GM18520 (cell line): ENCODE results near the gene ELOVL1.
"Not testable (repeated sequence)": the region's sequence is repeated elsewhere in the genome, so short reads cannot be mapped to it uniquely, and the experiment has no call there.

ENCODE experiments used
- ATAC-seq: cut with Tn5 transposase; IDR thresholded peaks from one replicate; pipeline ENCODE4 v1.9.1; 2021; ENCODE audit not compliant: unreplicated experiment

ELOVL1 gene

DNA sequence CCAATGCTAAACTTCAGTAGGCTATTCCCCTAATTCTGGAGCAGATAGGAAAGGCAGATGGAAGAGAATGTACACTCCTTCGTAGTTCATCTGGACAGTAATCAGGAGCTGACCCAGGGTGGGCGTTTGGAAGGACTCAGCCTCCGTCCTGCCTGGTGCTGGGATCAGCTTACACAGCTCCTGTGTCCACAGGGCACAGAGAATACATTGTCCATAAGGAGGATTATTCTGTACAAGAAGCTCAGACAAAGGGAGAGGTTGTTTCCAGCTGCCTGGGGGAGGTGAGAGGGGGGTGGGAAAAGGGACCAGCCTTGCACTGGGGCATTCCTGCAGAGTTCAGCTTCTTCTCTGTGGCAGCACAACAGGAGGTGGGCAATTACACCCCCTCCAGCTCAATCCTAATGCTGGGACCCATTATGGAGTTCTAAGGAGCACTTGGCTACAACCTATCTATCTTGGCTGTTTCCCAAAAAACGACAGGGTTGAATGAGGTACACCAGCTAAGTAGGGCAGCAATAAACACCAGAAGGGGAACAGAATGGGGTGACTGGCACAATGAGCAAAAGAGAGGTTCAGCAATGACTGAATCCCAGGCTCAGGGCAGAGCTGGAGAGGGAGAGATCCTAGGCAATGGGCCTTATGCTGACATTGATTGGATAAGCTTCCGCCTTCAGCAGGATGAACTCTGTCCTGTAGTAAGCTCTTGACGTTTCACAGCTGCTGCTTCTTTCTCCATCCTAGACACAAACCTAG, 14.4 kb upstream of the ELOVL1 start:
- no peak for ATAC-seq

GRCh38 chr1:43381612-43382011, 13.8 kb upstream of the ELOVL1 start:
- no peak for ATAC-seq

DNA sequence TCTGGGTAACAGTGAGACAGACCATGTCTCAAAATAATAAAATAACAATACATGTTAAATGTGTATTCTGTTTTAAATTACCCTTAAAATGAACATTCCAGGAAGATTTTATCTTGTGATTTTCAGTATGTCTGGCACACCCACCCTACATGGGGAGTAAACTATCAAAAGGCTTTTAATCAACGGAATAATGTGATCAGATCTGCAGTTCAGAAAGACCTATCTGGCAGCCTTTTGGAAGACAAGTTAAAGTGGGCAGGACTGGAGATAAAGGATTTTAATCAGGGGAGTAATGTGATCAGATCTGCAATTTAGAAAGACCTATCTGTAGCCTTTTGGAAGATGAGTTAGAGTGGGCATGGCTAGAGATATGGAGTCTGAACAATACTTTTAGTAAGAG, 11.7 kb upstream of the ELOVL1 start:
- ATAC-seq, result no peak

DNA sequence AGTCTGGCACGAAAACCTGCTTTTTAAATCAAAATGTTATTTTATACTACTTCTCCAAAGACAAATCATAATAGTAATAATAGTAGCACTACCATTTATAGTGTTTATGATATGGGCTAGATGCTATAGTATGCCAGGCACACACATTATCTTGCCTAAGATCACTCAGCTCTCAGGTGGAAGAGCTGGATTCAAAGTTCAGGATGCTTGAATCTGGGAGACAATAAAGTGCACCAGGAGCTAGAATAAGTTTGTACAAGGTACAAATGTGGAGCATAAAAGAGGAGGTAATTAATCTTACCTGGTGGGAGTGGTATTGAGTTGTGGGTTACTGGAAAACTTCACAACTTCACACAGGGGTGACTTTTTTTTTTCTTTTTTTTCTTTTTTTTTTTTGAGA, 10.0 kb upstream of the ELOVL1 start:
- no peak for ATAC-seq

DNA sequence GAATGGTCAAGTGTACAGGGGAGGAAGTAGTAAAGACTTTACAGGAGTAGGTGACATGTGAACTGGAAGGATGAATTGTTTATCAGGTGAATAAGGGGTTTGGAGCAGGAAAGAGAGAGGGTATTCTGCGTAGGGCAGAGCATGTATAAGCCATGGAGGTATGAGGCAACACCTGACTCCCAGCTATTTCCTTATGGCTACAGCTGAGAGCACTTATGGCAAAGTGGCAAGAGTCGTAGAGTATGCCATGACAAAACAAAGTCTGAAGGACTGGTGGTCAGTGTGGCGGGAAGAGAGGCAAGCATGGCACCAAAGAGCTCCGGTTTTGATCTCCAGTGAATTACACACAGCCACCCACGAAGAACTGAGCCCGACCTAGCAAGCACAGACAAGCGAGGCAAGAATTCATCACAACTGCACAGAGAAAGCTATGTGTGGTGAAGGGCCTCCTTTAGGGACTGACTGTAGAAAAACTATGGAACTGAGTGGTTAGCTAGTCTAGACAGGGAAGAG, 9.0 kb upstream of the ELOVL1 start:
- no peak for ATAC-seq

GRCh38 chr1:43373066-43373940, 5.5 kb upstream of the ELOVL1 start:
- no peak for ATAC-seq

DNA sequence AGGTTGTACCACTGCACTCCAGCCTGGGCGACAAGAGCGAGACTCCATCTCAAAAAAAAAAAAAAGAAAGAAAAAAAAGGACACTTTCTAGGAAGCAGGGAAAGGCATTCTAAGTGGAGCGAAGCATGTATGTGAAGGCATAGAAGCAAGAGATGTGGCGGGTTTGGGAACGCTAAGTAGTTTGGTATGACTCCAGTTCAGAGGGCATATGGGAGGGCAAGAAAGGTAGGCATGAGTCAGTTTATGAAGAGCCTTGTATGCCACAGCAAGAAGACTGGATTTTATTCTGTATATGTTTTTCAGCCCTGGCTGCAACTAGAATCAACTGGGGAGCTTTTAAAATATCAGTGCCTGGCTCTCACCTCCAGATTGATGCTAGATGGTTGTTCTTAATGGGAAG, 4.4 kb upstream of the ELOVL1 start:
- no peak for ATAC-seq

DNA sequence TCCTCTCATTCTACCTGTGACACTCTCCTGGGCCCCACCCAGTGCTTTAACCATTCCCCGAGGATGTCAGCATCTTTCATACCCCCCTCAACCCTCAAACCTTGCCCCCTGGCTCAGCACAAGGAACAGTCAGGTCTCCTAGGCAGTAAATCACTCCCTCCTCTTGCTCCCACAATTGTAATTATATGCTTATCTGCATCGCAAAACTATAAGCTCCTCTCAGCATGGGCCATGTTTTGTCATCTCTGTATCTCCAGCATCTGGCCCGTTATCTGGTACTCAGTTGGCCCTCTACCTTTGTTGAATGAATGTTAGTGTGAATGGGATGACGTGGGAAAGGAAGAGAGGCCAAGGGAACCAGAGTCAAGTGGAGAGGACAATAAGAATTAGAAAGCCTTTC, 2.8 kb upstream of the ELOVL1 start:
- no peak for ATAC-seq

DNA sequence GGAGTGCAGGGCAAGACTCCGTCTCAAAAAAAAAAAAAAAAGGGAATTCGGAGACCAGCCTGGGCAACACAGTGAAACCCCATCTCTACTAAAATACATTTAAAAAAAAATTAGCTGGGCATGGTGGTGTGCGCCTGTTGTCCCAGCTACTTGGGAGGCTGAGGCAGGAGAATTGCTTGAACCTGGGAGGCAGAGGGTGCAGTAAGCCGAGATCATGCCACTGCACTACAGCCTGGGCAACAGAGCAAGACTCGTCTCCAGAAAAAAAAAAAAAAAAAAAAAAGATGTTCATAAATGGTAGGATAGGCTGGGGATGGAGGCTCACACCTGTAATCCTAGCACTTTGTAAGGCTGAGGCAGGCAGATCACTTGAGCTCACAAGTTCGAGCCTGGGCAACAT, 2.0 kb upstream of the ELOVL1 start:
- not testable (repeated sequence) for ATAC-seq

DNA sequence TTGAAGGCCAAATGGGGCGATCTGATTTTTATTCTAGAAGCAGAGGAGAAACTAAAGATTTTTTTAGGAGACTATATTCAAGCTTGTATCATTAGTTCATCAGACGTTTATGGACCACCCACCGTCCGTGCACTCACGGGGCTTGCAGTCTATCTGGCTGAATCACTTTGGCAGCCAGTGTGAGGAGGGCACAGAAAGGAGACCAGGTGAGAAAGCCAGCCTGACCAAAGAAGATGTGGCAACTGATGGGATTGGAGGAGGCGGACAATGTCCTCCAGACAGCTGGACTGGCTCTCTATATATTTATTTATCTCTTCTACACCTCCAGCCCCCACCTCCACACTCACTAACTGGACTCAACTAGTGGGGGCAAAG, 822 bp upstream of the ELOVL1 start:
- ATAC-seq, result no peak

- ATAC-seq, result no peak
Observed at GRCh38 chr1:43367026-43367903, 546 bp downstream of the ELOVL1 start.

GRCh38 chr1:43366601-43367025, 1.2 kb downstream of the ELOVL1 start:
- ATAC-seq, result no peak

DNA sequence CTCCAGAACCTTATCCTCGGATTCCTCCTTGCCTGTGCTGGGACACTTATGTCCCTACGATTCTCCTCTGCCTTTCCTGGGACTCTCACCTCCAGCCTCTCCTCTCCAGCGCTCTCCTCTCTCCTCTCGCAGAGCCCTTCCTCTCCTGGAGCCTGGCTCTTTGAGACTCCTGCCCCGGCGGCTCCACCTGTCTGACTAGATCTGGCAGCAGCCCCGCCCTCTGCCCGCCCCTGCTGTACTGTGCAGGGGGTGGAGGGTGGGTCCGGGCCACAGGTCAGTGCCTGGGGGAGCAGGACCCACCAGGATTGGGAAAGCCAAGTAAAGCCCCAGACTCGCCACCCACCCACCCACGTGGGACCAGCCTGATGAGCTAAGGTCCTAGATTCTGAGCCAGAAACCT, 1.6 kb downstream of the ELOVL1 start:
- no peak for ATAC-seq

GRCh38 chr1:43365678-43366077, 2.1 kb downstream of the ELOVL1 start:
- no peak for ATAC-seq

GRCh38 chr1:43363935-43364525, 3.8 kb downstream of the ELOVL1 start:
- no peak for ATAC-seq

- no peak for ATAC-seq
Observed at GRCh38 chr1:43363283-43363934, 4.4 kb downstream of the ELOVL1 start.

GRCh38 chr1:43360616-43361015, 7.2 kb downstream of the ELOVL1 start:
- no peak for ATAC-seq

GRCh38 chr1:43359696-43360095, 8.1 kb downstream of the ELOVL1 start:
- no peak for ATAC-seq

DNA sequence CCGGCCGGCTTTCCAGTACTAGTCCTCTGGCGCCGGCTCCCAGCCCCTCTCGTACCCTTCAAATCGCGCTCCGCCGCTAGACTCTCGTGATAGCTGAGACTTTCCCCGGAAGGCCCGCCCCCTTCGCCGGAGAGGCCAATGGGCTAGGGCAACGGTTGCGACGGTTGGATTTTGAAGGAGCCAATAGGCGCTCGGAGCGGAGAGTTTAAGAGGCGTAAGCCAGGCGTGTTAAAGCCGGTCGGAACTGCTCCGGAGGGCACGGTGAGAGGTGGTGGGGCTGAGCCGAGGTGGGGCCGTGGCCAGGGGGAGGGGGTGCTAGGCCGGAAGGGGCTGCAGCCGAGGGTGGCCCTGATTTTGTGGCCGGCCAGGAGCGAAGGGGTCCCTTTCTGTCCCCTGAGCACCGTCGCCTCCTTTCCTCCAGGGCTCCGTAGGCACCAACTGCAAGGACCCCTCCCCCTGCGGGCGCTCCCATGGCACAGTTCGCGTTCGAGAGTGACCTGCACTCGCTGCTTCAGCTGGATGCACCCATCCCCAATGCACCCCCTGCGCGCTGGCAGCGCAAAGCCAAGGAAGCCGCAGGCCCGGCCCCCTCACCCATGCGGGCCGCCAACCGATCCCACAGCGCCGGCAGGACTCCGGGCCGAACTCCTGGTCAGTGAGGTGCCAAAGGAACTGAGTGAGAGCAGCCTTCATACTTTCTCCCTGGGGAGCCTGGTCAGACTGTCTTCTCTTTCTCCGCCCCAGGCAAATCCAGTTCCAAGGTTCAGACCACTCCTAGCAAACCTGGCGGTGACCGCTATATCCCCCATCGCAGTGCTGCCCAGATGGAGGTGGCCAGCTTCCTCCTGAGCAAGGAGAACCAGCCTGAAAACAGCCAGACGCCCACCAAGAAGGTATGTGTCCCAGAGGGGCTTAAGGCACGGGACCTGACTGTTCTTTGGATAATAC, 8.8 kb downstream of the ELOVL1 start, which contains the start of gene CDC20:
Gene CDC20, plus strand, starts transcription at position 236 of the 948 bp plus-strand sequence. Its CDS starts 235 bp downstream, at position 471.
- ATAC-seq, result peak; percentile 90
